Measurements from ENCODE around the gene MYF6. TPM values are rescaled to one million over a fixed set of nuclear protein-coding genes. Genes with fewer than 3 reads are reported as not detected.

The MYF6 gene
- not detected in 5 replicates for total RNA-seq (2022; extraction: Qiagen RNA extraction; ENCODE audit: low read depth)

DNA sequence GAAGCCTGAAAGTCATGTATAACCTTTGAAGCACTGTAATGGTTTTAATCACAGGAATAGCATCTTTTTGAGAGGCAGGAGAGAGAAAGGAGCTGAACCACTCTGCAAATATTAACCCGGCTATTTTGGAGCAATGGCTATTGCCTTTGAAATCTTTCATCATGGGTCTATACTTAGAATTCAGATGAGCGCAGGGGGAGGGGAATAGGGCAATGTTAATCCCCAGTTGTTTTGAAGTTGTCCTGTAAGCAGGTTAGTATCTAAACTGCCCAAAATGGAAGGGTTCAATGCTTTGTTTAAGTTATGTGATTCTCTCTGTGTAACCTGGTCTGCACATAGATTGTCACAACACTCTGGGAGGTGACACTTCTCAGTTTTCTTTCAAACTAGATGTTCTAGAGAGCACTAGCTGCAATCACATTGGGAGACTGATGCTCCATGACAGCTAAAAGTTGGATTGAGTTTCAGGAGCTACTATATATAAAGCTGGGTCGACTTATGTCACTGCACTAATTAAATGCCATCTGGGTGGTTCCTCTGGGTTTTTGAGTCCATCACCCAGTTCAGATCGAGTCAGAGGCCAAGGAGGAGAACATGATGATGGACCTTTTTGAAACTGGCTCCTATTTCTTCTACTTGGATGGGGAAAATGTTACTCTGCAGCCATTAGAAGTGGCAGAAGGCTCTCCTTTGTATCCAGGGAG, at the start of gene MYF6:
MYF6 (plus strand) TSS at position 509 of the 704 bp plus-strand sequence; CDS start at position 595, 86 bp downstream.

DNA sequence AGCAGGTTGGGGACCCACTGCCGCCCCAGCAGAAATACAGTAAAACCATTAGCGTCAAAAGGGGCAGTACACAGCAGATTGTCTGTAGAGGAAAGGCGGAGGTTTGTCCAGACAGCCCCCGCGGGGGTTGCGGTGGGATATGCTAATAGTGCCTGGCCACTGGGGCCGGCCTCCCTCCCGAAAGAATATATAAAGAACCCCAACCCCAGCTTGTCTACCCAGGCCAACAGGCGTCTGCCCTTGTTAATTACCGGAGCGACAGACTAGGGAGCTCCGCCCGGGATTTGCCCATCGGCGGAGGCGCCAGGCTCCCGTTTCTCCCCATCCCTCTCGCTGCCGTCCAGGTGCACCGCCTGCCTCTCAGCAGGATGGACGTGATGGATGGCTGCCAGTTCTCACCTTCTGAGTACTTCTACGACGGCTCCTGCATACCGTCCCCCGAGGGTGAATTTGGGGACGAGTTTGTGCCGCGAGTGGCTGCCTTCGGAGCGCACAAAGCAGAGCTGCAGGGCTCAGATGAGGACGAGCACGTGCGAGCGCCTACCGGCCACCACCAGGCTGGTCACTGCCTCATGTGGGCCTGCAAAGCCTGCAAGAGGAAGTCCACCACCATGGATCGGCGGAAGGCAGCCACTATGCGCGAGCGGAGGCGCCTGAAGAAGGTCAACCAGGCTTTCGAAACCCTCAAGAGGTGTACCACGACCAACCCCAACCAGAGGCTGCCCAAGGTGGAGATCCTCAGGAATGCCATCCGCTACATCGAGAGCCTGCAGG, 9.4 kb downstream of the MYF6 start, which contains the start of gene MYF5:
MYF5 (plus strand) TSS at position 217 of the 774 bp plus-strand sequence; CDS start at position 369, 152 bp downstream.

Other genes starting within 250 kb of the MYF6 start
- not detected in 5 replicates for gene MYF5, start 9.3 kb downstream of the MYF6 start, total RNA-seq (2022; extraction: Qiagen RNA extraction; ENCODE audit: low read depth)
- gene LIN7A, start 230.3 kb downstream of the MYF6 start, total RNA-seq (2022; extraction: Qiagen RNA extraction; ENCODE audit: low read depth): 0.37 to 0.70 TPM (median 0.51 TPM) in 5 replicates